GM06990 (cell line): ENCODE data around the gene EGF.
"Not testable (repeated sequence)": the region's sequence is repeated elsewhere in the genome, so short reads cannot be mapped to it uniquely, and the experiment has no call there.

Source experiments
- DNase-seq: peaks from one replicate; pipeline ENCODE4 v3.0.0-alpha.2; 2011; ENCODE audit not compliant: insufficient read length; ENCODE audit errors: extremely low read depth
- H3K27me3 ChIP-seq: replicated peaks from 2 replicates; pipeline ENCODE4 v1.6.0; 2011; ENCODE audit warnings: low read length; ENCODE audit not compliant: control insufficient read depth, insufficient read depth
- H3K36me3 ChIP-seq: 2 replicates; pipeline ENCODE4 v1.5.1; 2011; ENCODE audit warnings: low read length; ENCODE audit not compliant: control insufficient read depth, insufficient read depth
- H3K4me3 ChIP-seq: replicated peaks from 2 replicates; pipeline ENCODE4 v1.5.1; 2011; ENCODE audit warnings: low read depth, mild to moderate bottlenecking, control low read depth, low read length
- CTCF ChIP-seq: IDR thresholded peaks from 2 replicates; pipeline ENCODE4 v1.5.1; 2011; ENCODE audit warnings: low read length, control low read depth, mild to moderate bottlenecking, inconsistent platforms; ENCODE audit not compliant: insufficient read depth, poor library complexity, severe bottlenecking

The EGF gene

GRCh38 chr4:109943745-109944144 lies 31.1 kb downstream of the EGF start:
- no peaks in the 10 kb centered on the region for H3K27me3 ChIP-seq
- no peak for TF ChIP-seq CTCF
- no peaks in the 10 kb centered on the region for H3K36me3 ChIP-seq
- no peak overlapping the region for H3K4me3 ChIP-seq
- DNase-seq: no peak

GRCh38 chr4:109944591-109944990 lies 31.9 kb downstream of the EGF start:
- DNase-seq: no peak
- Histone ChIP-seq H3K27me3 (no peaks in the 10 kb centered on the region), H3K36me3 (no peaks in the 10 kb centered on the region), H3K4me3 (no peak overlapping the region)
- no peak for TF ChIP-seq CTCF

- no peak overlapping the region for H3K4me3 ChIP-seq
- no peak for DNase-seq
- no peak for TF ChIP-seq CTCF
- H3K27me3 ChIP-seq: no peaks in the 10 kb centered on the region; the same call in 1 of the 2 replicates
- H3K36me3 ChIP-seq: no peaks in the 10 kb centered on the region
Observed at GRCh38 chr4:109945056-109945455, 32.4 kb downstream of the EGF start.

- H3K36me3 ChIP-seq: no peaks in the 10 kb centered on the region
- no peak for TF ChIP-seq CTCF
- no peak for DNase-seq
- no peak overlapping the region for H3K4me3 ChIP-seq
- no peaks in the 10 kb centered on the region; the same call in none of the 2 replicates for H3K27me3 ChIP-seq
Observed at GRCh38 chr4:109946120-109946519, 33.4 kb downstream of the EGF start.

GRCh38 chr4:109947457-109947856 lies 34.8 kb downstream of the EGF start:
- H3K36me3 ChIP-seq: no peaks in the 10 kb centered on the region
- H3K4me3 ChIP-seq: no peak overlapping the region
- TF ChIP-seq CTCF: no peak
- H3K27me3 ChIP-seq: no peaks in the 10 kb centered on the region; the same call in none of the 2 replicates
- DNase-seq: no peak

- no peak overlapping the region for H3K4me3 ChIP-seq
- DNase-seq: no peak
Observed at GRCh38 chr4:109947918-109948317, 35.2 kb downstream of the EGF start.

GRCh38 chr4:109949099-109949718 lies 36.5 kb downstream of the EGF start:
- DNase-seq, H3K27me3 ChIP-seq, H3K4me3 ChIP-seq, H3K36me3 ChIP-seq: not testable (repeated sequence)

More at GRCh38 chr4:109947918-109948317, 35.2 kb downstream of the EGF start:
- Histone ChIP-seq H3K27me3 (no peaks in the 10 kb centered on the region; the same call in none of the 2 replicates), H3K36me3 (no peaks in the 10 kb centered on the region)
- TF ChIP-seq CTCF: no peak
